ENCODE data around the gene ITGA2.

GRCh38 chr5:52952483-52952882, 36.7 kb upstream of the ITGA2 start:
- TF ChIP-seq, protein P1, sequence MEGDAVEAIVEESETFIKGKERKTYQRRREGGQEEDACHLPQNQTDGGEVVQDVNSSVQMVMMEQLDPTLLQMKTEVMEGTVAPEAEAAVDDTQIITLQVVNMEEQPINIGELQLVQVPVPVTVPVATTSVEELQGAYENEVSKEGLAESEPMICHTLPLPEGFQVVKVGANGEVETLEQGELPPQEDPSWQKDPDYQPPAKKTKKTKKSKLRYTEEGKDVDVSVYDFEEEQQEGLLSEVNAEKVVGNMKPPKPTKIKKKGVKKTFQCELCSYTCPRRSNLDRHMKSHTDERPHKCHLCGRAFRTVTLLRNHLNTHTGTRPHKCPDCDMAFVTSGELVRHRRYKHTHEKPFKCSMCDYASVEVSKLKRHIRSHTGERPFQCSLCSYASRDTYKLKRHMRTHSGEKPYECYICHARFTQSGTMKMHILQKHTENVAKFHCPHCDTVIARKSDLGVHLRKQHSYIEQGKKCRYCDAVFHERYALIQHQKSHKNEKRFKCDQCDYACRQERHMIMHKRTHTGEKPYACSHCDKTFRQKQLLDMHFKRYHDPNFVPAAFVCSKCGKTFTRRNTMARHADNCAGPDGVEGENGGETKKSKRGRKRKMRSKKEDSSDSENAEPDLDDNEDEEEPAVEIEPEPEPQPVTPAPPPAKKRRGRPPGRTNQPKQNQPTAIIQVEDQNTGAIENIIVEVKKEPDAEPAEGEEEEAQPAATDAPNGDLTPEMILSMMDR (IDR thresholded peaks at IDR 0.05; ENCODE audit: insufficient read depth, low read length) = no peak
- TF ChIP-seq POLR2AphosphoS5 (IDR thresholded peaks at IDR 0.05; ENCODE audit: low read depth) (no peak), GABPA (IDR thresholded peaks at IDR 0.05; ENCODE audit: low read depth) (no peak)
